ENCODE measurements around the gene MDH1B. TPM values are rescaled to one million over a fixed set of nuclear protein-coding genes. Genes with fewer than 3 reads are reported as not detected.

MDH1B gene
- total RNA-seq, 1 experiment from 2014 or later = 0.85 TPM

GRCh38 chr2:206740800-206741199, 24.3 kb downstream of the MDH1B start:
- in situ Hi-C loops (cut with HindIII; ENCODE audit: low pct_unique_long_range_greater_than_20kb, low sequenced_read_pairs) (no loop called here), intact Hi-C loops (cut with micrococcal nuclease; ENCODE audit: unreplicated experiment) (no loop called here)
- ATAC-seq (no peak), DNase-seq (ENCODE audit: low read depth, low spot score) (no peak)
- H3K9me3 ChIP-seq (ENCODE audit: control insufficient read depth, insufficient read depth, low read depth, low read length) = no peaks in the 10 kb centered on the region
- ChIA-PET CTCF (no interaction called here), POLR2A (no interaction called here)
- H3K27ac ChIP-seq (ENCODE audit: low read length) = no peak overlapping the region
- BruUV-seq (replicated peaks) = no TSS peak
- H3K4me3 ChIP-seq (ENCODE audit: low read depth in 2 of 2, low read length in 2 of 2) = no peak overlapping the region
- no peaks in the 10 kb centered on the region for H3K4me1 ChIP-seq (ENCODE audit: control insufficient read depth, insufficient read depth, low read length)
- TF ChIP-seq POLR2AphosphoS5 (IDR thresholded peaks at IDR 0.05; ENCODE audit: low read depth, low read length) = no peak
- TF ChIP-seq SIN3A (IDR thresholded peaks at IDR 0.05; ENCODE audit: borderline replicate concordance, insufficient read depth, low read depth, low read length) = no peak
- TF ChIP-seq TCF7L2 (IDR thresholded peaks at IDR 0.05; ENCODE audit: low read depth, low read length) = no peak
- no peak for TF ChIP-seq CTCF (IDR thresholded peaks at IDR 0.05)
- no peaks in the 10 kb centered on the region for H3K36me3 ChIP-seq (ENCODE audit: control insufficient read depth, insufficient read depth, low read length)
- 0 out of 2 replicates have a peak, but pooled peaks cover 2% of the 10 kb centered on the region for H3K27me3 ChIP-seq (ENCODE audit: control insufficient read depth, insufficient read depth, low read length)

GRCh38 chr2:206739271-206739670, 25.9 kb downstream of the MDH1B start:
- POLR2A ChIA-PET = no interaction called here
- BruUV-seq (replicated peaks) = no TSS peak

More at GRCh38 chr2:206739271-206739670, 25.9 kb downstream of the MDH1B start:
- intact Hi-C loops (cut with micrococcal nuclease; ENCODE audit: unreplicated experiment) (no loop called here), in situ Hi-C loops (cut with HindIII; ENCODE audit: low pct_unique_long_range_greater_than_20kb, low sequenced_read_pairs) (no loop called here)
- DNase-seq (ENCODE audit: low read depth, low spot score) = no peak
- H3K9me3 ChIP-seq (ENCODE audit: control insufficient read depth, insufficient read depth, low read depth, low read length) = no peaks in the 10 kb centered on the region
- H3K36me3 ChIP-seq (ENCODE audit: control insufficient read depth, insufficient read depth, low read length) = no peaks in the 10 kb centered on the region
- CTCF ChIA-PET = no interaction called here
- no peak overlapping the region for H3K4me3 ChIP-seq (ENCODE audit: low read depth in 2 of 2, low read length in 2 of 2)
- ATAC-seq = no peak
- no peak overlapping the region for H3K27ac ChIP-seq (ENCODE audit: low read length)
- no peaks in the 10 kb centered on the region for H3K4me1 ChIP-seq (ENCODE audit: control insufficient read depth, insufficient read depth, low read length)
- H3K27me3 ChIP-seq (ENCODE audit: control insufficient read depth, insufficient read depth, low read length) = no peaks in the 10 kb centered on the region
- TF ChIP-seq SIN3A (IDR thresholded peaks at IDR 0.05; ENCODE audit: borderline replicate concordance, insufficient read depth, low read depth, low read length) (no peak), POLR2AphosphoS5 (IDR thresholded peaks at IDR 0.05; ENCODE audit: low read depth, low read length) (no peak), TCF7L2 (IDR thresholded peaks at IDR 0.05; ENCODE audit: low read depth, low read length) (no peak), CTCF (IDR thresholded peaks at IDR 0.05) (no peak)
- TF ChIP-seq, protein P1, sequence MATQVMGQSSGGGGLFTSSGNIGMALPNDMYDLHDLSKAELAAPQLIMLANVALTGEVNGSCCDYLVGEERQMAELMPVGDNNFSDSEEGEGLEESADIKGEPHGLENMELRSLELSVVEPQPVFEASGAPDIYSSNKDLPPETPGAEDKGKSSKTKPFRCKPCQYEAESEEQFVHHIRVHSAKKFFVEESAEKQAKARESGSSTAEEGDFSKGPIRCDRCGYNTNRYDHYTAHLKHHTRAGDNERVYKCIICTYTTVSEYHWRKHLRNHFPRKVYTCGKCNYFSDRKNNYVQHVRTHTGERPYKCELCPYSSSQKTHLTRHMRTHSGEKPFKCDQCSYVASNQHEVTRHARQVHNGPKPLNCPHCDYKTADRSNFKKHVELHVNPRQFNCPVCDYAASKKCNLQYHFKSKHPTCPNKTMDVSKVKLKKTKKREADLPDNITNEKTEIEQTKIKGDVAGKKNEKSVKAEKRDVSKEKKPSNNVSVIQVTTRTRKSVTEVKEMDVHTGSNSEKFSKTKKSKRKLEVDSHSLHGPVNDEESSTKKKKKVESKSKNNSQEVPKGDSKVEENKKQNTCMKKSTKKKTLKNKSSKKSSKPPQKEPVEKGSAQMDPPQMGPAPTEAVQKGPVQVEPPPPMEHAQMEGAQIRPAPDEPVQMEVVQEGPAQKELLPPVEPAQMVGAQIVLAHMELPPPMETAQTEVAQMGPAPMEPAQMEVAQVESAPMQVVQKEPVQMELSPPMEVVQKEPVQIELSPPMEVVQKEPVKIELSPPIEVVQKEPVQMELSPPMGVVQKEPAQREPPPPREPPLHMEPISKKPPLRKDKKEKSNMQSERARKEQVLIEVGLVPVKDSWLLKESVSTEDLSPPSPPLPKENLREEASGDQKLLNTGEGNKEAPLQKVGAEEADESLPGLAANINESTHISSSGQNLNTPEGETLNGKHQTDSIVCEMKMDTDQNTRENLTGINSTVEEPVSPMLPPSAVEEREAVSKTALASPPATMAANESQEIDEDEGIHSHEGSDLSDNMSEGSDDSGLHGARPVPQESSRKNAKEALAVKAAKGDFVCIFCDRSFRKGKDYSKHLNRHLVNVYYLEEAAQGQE (IDR thresholded peaks at IDR 0.05; ENCODE audit: insufficient read depth in 1 of 2, low read depth in 2 of 2, low read length in 1 of 2) = no peak
